HEK293T (cell line): ENCODE results near the gene SMG6.

Experiments used
- CTCF ChIA-PET: fragments of 350-600 bp; formaldehyde crosslinking; extraction: SDS; loops from one replicate; lab custom pipeline; 2021; ENCODE audit warnings: antibody characterized with exemption, inconsistent platforms; lab: Yijun Ruan, JAX
- POLR2A ChIA-PET: fragments of 350-600 bp; formaldehyde crosslinking; extraction: SDS; loops from one replicate; lab custom pipeline; 2020; ENCODE audit warnings: antibody characterized with exemption, inconsistent platforms; lab: Yijun Ruan, JAX
- DNase-seq: peaks from one replicate; pipeline ENCODE4 v3.0.0; 2012; ENCODE audit warnings: mixed read lengths; ENCODE audit errors: extremely low spot score
- ARNT ChIP-seq: fragments of 450-650 bp; IDR thresholded peaks from 2 replicates; pipeline ENCODE4 v1.6.1; 2017; ENCODE audit warnings: mild to moderate bottlenecking
- BHLHE40 ChIP-seq: fragments of 450-650 bp; IDR thresholded peaks from 2 replicates; pipeline ENCODE4 v1.6.1; 2016; ENCODE audit warnings: mild to moderate bottlenecking, moderate library complexity, borderline replicate concordance
- CTBP1 ChIP-seq: fragments of 450-650 bp; IDR thresholded peaks from 2 replicates; pipeline ENCODE4 v1.6.1; 2016; ENCODE audit warnings: borderline replicate concordance
- ELF4 ChIP-seq: fragments of 450-650 bp; IDR thresholded peaks from 2 replicates; pipeline ENCODE4 v1.6.1; 2017; ENCODE audit warnings: antibody characterized with exemption
- FOXA1 ChIP-seq: fragments of 450-650 bp; IDR thresholded peaks from 2 replicates; pipeline ENCODE4 v1.6.1; 2016; ENCODE audit warnings: mild to moderate bottlenecking
- FOXK2 ChIP-seq: fragments of 450-650 bp; IDR thresholded peaks from 2 replicates; pipeline ENCODE4 v1.6.1; 2016; ENCODE audit warnings: mild to moderate bottlenecking
- FOXM1 ChIP-seq: fragments of 450-650 bp; IDR thresholded peaks from 2 replicates; pipeline ENCODE4 v1.6.1; 2017; ENCODE audit warnings: mild to moderate bottlenecking, borderline replicate concordance
- HDGF ChIP-seq: fragments of 450-650 bp; IDR thresholded peaks from 2 replicates; pipeline ENCODE4 v1.6.1; 2017; ENCODE audit warnings: antibody characterized with exemption, borderline replicate concordance
- L3MBTL2 ChIP-seq: fragments of 450-650 bp; conservative IDR thresholded peaks from 2 replicates; pipeline ENCODE4 v1.6.1; 2016; ENCODE audit warnings: mild to moderate bottlenecking
- LEF1 ChIP-seq: fragments of 450-650 bp; IDR thresholded peaks from 2 replicates; pipeline ENCODE4 v1.6.1; 2017; ENCODE audit warnings: mild to moderate bottlenecking, borderline replicate concordance
- NFRKB ChIP-seq: fragments of 450-650 bp; IDR thresholded peaks from 2 replicates; pipeline ENCODE4 v1.6.1; 2016; ENCODE audit warnings: mild to moderate bottlenecking, moderate library complexity
- SP1 ChIP-seq: fragments of 450-650 bp; IDR thresholded peaks from 2 replicates; pipeline ENCODE4 v1.6.1; 2017
- SUZ12 ChIP-seq: fragments of 450-650 bp; IDR thresholded peaks from 2 replicates; pipeline ENCODE4 v1.6.1; 2016; ENCODE audit warnings: mild to moderate bottlenecking
- TARDBP ChIP-seq: fragments of 450-650 bp; IDR thresholded peaks from 2 replicates; pipeline ENCODE4 v1.6.1; 2016
- ZNF384 ChIP-seq: fragments of 450-650 bp; IDR thresholded peaks from 2 replicates; pipeline ENCODE4 v1.6.1; 2016
- TF ChIP-seq, protein P1 (sequence below): fragments of 450-650 bp; IDR thresholded peaks from 2 replicates; pipeline ENCODE4 v1.6.1; 2016

Gene SMG6

DNA sequence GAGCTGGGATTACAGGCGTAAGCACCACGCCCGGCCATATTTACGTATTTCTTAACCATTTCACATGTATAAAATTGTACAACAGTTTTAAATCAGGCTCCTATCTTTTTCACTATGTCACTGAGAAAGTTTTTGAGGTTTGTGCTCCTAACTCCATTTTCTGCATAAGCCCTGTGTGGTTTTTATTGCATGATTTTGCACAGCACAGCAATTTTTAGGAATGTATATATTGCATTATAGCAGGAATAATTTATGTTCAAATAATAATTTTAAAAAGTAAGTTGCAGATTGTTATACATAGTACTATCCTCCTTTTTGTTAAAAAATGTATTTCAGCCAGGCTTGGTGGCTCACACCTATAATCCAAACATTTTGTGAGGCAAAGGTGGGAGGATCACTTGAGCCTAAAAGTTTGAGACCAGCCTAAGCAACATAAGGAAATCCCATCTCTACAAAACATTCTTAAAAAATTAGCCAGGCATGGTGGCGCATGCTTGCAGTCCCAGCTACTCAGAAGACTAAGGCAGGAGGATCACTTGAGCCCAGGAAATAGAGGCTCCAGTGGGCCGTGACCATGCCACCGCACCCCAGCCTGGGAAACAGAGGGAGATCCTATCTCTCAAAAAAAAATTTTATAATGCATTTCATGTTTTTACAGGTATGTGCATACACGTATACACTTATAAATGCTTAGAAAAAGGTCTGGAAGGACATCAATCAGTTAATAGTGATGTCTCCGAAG lies 26.0 kb downstream of the SMG6 start:
- TF ChIP-seq SUZ12 (no peak), FOXK2 (no peak), ZNF384 (no peak), FOXM1 (no peak), L3MBTL2 (no peak), TARDBP (no peak), LEF1 (no peak), BHLHE40 (no peak), ARNT (no peak), SP1 (no peak), ELF4 (no peak), NFRKB (no peak)
- TF ChIP-seq, protein P1, sequence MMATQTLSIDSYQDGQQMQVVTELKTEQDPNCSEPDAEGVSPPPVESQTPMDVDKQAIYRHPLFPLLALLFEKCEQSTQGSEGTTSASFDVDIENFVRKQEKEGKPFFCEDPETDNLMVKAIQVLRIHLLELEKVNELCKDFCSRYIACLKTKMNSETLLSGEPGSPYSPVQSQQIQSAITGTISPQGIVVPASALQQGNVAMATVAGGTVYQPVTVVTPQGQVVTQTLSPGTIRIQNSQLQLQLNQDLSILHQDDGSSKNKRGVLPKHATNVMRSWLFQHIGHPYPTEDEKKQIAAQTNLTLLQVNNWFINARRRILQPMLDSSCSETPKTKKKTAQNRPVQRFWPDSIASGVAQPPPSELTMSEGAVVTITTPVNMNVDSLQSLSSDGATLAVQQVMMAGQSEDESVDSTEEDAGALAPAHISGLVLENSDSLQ = no peak
- no peak for DNase-seq
- CTCF ChIA-PET = no interaction called here

DNA sequence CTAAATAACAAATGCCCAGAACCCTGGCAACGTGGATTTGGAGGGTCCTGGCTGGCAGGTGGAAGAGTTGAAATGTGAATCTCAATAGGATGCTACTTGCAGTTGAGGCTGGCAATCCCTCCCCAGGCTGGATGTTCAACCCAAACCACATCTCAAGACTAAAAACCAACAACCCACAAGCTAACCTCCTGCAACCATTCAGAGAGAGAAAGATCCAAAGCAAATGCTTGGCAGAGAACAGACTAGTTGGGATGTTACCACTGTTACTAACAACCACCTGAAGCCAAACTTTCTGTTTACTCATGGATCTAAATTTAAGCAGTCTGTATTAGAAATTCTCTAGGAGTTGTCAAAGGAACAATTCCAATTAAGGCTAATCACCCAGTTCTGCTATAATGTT lies 27.9 kb downstream of the SMG6 start:
- POLR2A ChIA-PET = no interaction called here
- TF ChIP-seq SP1 (no peak), ARNT (no peak), TARDBP (no peak), FOXM1 (no peak), SUZ12 (no peak), CTBP1 (no peak), ZNF384 (no peak)
- TF ChIP-seq, protein P1 = no peak
- no peak for DNase-seq
- CTCF ChIA-PET = no interaction called here

More for the DNA sequence above, 26.0 kb downstream of the SMG6 start:
- POLR2A ChIA-PET = no interaction called here

DNA sequence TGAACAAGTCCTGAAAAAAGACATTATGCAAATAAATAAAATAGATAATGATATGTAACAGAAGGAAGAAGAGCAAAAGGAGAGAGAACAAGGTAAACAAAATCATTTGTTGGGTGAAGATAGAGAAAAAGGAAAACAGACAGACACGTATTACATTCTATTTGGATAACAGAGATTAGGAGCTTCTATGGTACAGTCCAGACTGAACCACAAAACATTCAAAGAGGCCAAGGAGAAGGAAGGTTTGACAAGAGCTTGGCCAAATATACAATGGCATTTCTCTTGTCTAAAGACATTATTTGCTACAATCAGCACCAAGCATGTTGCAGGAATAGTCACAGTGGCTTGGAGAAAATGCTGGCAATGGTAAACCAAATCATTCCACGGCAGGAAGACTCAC lies 29.2 kb downstream of the SMG6 start:
- TF ChIP-seq FOXK2 (no peak), ELF4 (no peak), HDGF (no peak), FOXA1 (no peak), FOXM1 (no peak), ZNF384 (no peak), CTBP1 (no peak), TARDBP (no peak), BHLHE40 (no peak), ARNT (no peak), NFRKB (no peak), SP1 (no peak), SUZ12 (no peak)
- TF ChIP-seq, protein P1 = no peak
- CTCF ChIA-PET = no interaction called here
- DNase-seq = no peak
- POLR2A ChIA-PET = no interaction called here

DNA sequence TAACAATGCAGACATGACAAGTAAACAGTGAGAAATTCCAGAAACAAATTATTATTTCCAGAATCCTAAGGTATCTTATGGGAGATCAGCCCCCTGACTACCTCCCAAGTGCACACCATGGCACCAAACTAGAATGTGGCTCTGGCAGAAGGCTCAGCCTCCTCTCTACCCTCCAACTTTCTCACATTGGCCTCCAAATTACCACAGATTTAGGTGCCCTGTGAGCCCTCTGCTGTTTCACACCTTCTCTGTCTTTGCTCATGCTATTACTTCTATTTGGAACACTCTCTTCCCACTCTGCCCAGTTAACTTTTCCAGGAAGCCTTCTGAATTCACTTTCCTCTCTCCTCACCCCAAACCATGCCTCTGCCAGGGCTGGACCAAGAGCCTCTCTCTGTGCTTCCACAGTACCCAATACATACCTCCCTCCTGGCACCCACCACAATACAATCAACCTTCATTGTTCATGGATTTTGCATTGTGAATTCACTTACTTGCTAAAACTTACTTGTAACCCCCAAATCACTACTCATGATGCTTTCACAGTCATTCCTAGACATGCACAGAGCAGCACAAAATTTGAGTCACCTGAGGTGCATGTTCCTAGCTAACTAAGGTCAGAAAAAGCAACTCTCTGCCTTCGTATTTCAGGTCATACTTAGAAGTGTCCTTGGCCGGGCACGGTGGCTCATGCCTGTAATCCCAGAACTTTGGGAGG lies 31.4 kb downstream of the SMG6 start:
- TF ChIP-seq HDGF = no peak
- TF ChIP-seq BHLHE40 = no peak
- no peak for TF ChIP-seq CTBP1
- TF ChIP-seq, protein P1 = no peak
- no peak for TF ChIP-seq SUZ12
- TF ChIP-seq LEF1 = no peak
- no peak for TF ChIP-seq TARDBP
- TF ChIP-seq SP1 = no peak
- TF ChIP-seq ZNF384 = no peak
- TF ChIP-seq L3MBTL2 = no peak
- no peak for DNase-seq
- CTCF ChIA-PET = no interaction called here
- POLR2A ChIA-PET = no interaction called here

DNA sequence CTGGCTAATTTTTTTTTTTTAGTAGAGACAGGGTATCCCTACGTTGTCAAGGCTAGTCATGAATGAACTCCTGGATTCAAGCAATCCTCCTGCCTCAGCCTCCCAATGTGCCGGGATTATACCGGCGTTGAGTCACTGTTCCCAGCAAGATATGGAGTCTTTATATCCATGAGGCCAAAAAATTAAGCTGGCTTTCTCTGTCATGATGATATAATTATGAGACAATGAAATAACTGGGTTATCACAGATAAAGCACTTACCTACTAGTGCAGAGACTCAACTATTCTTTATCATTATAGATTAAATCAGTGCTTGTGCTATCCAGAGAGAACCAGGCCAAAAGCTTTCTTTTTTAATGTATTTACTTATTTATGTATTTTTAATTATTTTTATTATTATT lies 36.2 kb downstream of the SMG6 start:
- ChIA-PET CTCF (no interaction called here), POLR2A (no interaction called here)
- TF ChIP-seq, protein P1 = no peak
- TF ChIP-seq SP1 (no peak), FOXK2 (no peak), TARDBP (no peak), ZNF384 (no peak), ELF4 (no peak), ARNT (no peak), NFRKB (no peak), HDGF (no peak), SUZ12 (no peak), FOXA1 (no peak), L3MBTL2 (no peak), CTBP1 (no peak), FOXM1 (no peak), LEF1 (no peak), BHLHE40 (no peak)
- no peak for DNase-seq
